Adrenal gland (tissue), 5 donors: ENCODE data around the gene RPLP2.

Experiments used
- POLR2A ChIP-seq, 2 donors: fragments of 450-650 bp; IDR thresholded peaks; one replicate each; pipeline ENCODE4 v1.6.1; 2017; ENCODE audit warnings: antibody characterized with exemption in 2 of 2, mild to moderate bottlenecking in 2 of 2, moderate library complexity in 1 of 2
- TF ChIP-seq, protein P1 (sequence below), 6 experiments: fragments of 450-650 bp in 4 of 6; fragments of 200-600 bp in 2 of 6; sonication (generic) in 1 of 6; IDR thresholded peaks; 1 replicate in 5 of 6; 2 replicates in 1 of 6; pipeline versions ENCODE4 v1.5.1 to v1.8.0; 2016 to 2021; ENCODE audit warnings: antibody characterized with exemption in 6 of 6, mild to moderate bottlenecking in 2 of 6, moderate library complexity in 1 of 6
- donor health status: DM: no; HTN: no; CAD: no.

DNA sequence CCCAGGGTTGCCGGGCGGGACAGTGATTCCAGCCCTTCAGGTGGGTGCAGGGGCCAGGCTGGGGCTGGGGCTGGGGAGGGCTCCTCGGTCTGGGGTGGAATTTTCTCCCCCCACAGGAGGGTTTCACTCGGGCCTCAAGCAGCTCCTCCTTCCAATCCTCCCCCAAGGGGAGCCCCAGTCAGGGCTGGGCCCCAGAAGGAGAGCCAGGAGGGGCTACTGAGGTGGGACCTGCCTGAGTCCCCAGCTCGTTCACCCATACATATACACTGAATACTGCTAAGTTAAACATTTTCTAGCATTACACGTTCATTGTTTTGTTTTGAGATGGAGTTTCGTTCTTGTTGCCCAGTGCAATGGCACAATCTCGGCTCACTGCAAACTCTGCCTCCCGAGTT, 16.5 kb downstream of the RPLP2 start:
- TF ChIP-seq POLR2A (IDR thresholded peaks at IDR 0.05): no peak
- TF ChIP-seq, protein P1, sequence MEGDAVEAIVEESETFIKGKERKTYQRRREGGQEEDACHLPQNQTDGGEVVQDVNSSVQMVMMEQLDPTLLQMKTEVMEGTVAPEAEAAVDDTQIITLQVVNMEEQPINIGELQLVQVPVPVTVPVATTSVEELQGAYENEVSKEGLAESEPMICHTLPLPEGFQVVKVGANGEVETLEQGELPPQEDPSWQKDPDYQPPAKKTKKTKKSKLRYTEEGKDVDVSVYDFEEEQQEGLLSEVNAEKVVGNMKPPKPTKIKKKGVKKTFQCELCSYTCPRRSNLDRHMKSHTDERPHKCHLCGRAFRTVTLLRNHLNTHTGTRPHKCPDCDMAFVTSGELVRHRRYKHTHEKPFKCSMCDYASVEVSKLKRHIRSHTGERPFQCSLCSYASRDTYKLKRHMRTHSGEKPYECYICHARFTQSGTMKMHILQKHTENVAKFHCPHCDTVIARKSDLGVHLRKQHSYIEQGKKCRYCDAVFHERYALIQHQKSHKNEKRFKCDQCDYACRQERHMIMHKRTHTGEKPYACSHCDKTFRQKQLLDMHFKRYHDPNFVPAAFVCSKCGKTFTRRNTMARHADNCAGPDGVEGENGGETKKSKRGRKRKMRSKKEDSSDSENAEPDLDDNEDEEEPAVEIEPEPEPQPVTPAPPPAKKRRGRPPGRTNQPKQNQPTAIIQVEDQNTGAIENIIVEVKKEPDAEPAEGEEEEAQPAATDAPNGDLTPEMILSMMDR (IDR thresholded peaks at IDR 0.05): no peak
